K562 (cell line): ENCODE measurements around the gene NPR1. TPM values are rescaled to one million over a fixed set of nuclear protein-coding genes. Genes with fewer than 3 reads are reported as not detected.

Source experiments
- ATAC-seq: fragments of 200-7000 bp; cut with Tn5 transposase; 3 replicates; pipeline ENCODE4 v1.9.1; 2020; ENCODE audit warnings: moderate library complexity
- BruUV-seq: library from RNA; stranded (reverse); fragments of 400-500 nt; replicated peaks from 2 replicates; lab custom pipeline; 2021; lab: Mats Ljungman, UMichigan
- CTCF ChIA-PET: fragments of 300-600 bp; formaldehyde crosslinking; extraction: SDS; loops from one replicate; lab custom pipeline; 2021; ENCODE audit warnings: low intra/inter-chr PET ratio; lab: Yijun Ruan, JAX
- POLR2A ChIA-PET: fragments of 300-600, 350-650 bp; sonication (Branson Sonifier 250); formaldehyde crosslinking; extraction: SDS; loops from one replicate; lab custom pipeline; 2021; ENCODE audit warnings: antibody characterized with exemption, inconsistent platforms; lab: Yijun Ruan, JAX
- DNase-seq, 4 experiments: peaks; one replicate each; pipeline versions ENCODE4 v3.0.0 to v3.0.0-alpha.2; 2011 to 2018; ENCODE audit warnings: low spot score in 3 of 4, mixed read lengths in 3 of 4; ENCODE audit errors: extremely low read depth in 1 of 4
- FAIRE-seq: peaks from 2 replicates; lab custom pipeline; 2011; peaks lifted over from hg19 to GRCh38; lab: Jason Lieb, UNC
- H2AFZ ChIP-seq: 2 replicates; pipeline ENCODE4 v1.6.0; 2011; ENCODE audit warnings: low read depth, low read length, control low read depth, inconsistent platforms
- H3K27ac ChIP-seq: fragments of 200-600 bp; 3 replicates; pipeline ENCODE4 v1.8.0; 2011; ENCODE audit warnings: low read depth, mild to moderate bottlenecking, control low read depth, inconsistent platforms, low read length, moderate library complexity, mixed read lengths; ENCODE audit errors: extremely low read depth
- H3K27me3 ChIP-seq, 2 experiments: fragments of 300-600 bp in 1 of 2; 2 replicates in 1 of 2; 3 replicates in 1 of 2; pipeline versions ENCODE4 v1.6.0 to v1.8.0; 2011; ENCODE audit warnings: inconsistent platforms in 2 of 2, low read length in 2 of 2, mild to moderate bottlenecking in 1 of 2, mixed read lengths in 1 of 2, moderate library complexity in 1 of 2; ENCODE audit not compliant: control insufficient read depth in 2 of 2, insufficient read depth in 2 of 2
- H3K36me3 ChIP-seq: fragments of 300-600 bp; 3 replicates; pipeline ENCODE4 v1.8.0; 2011; ENCODE audit warnings: mild to moderate bottlenecking, low read length, inconsistent platforms; ENCODE audit not compliant: control insufficient read depth, insufficient read depth
- H3K4me1 ChIP-seq, 2 experiments: fragments of 200-600 bp in 1 of 2; replicated peaks in 1 of 2; 2 replicates in 1 of 2; 3 replicates in 1 of 2; pipeline versions ENCODE4 v1.5.1 to v1.8.0; 2011; ENCODE audit warnings: inconsistent platforms in 2 of 2, low read length in 2 of 2, mild to moderate bottlenecking in 1 of 2, mixed read lengths in 1 of 2, moderate library complexity in 1 of 2; ENCODE audit not compliant: control insufficient read depth in 2 of 2, insufficient read depth in 2 of 2
- H3K4me2 ChIP-seq: 2 replicates; pipeline ENCODE4 v1.6.1; 2011; ENCODE audit warnings: low read length, control low read depth, inconsistent platforms, mixed read lengths; ENCODE audit not compliant: insufficient read depth
- H3K4me3 ChIP-seq: fragments of 200-600 bp; sonication (generic), shearing (Covaris generic); 2 replicates; pipeline ENCODE4 v1.5.1; 2016; ENCODE audit warnings: control low read depth, inconsistent platforms
- H3K79me2 ChIP-seq: fragments of 200-600 bp; 3 replicates; pipeline ENCODE4 v1.8.0; 2011; ENCODE audit warnings: low read length, inconsistent platforms; ENCODE audit not compliant: control insufficient read depth, insufficient read depth
- H3K9ac ChIP-seq, 2 experiments: 2 replicates each; pipeline versions ENCODE4 v1.6.0 to v1.6.1; 2011; ENCODE audit warnings: low read depth in 2 of 2, low read length in 2 of 2, control low read depth in 1 of 2, inconsistent platforms in 1 of 2, mild to moderate bottlenecking in 1 of 2, mixed read lengths in 1 of 2; ENCODE audit not compliant: insufficient read depth in 1 of 2
- H3K9me1 ChIP-seq: one replicate; pipeline ENCODE4 v1.6.0; 2011; ENCODE audit warnings: inconsistent platforms, mild to moderate bottlenecking, low read length, moderate library complexity; ENCODE audit not compliant: control insufficient read depth, insufficient read depth
- H3K9me3 ChIP-seq: replicated peaks from 2 replicates; pipeline ENCODE4 v1.5.1; 2011; ENCODE audit warnings: low read depth, low read length, inconsistent platforms; ENCODE audit not compliant: control insufficient read depth, insufficient read depth
- H4K20me1 ChIP-seq: replicated peaks from 2 replicates; pipeline ENCODE4 v1.6.1; 2011; ENCODE audit warnings: low read length, inconsistent platforms, mixed read lengths; ENCODE audit not compliant: control insufficient read depth, insufficient read depth
- FOSL1 ChIP-seq: fragments of 200-800 bp; sonication (Bioruptor generic); conservative IDR thresholded peaks from 2 replicates; pipeline ENCODE4 v1.6.1; 2016; ENCODE audit warnings: missing genetic modification characterization, missing compliant biosample characterization
- WGBS: fragments of 100-300 bp; shearing (Covaris generic); methylation state at CpG from one replicate; pipeline ENCODE4 v1.1.6; 2016; ENCODE audit warnings: low coverage, mixed read lengths; ENCODE audit not compliant: insufficient coverage; ENCODE audit errors: missing lambda C conversion rate; 5-methylcytosine and 5-hydroxymethylcytosine counted together
- in situ Hi-C: fragments of 300-500 bp; cut with MboI; formaldehyde crosslinking; loops from 4 replicates; pipeline ENCODE4 v1.15.0; 2018; ENCODE audit warnings: inconsistent platforms, mixed read lengths
- intact Hi-C: fragments of 100-400 bp; cut with micrococcal nuclease; formaldehyde crosslinking; loops from 2 replicates; pipeline ENCODE4 v1.14.2; 2022
- microRNA-seq: library from miRNA; unstranded; fragments of <30 nt; microRNA quantifications from one replicate; pipeline ENCODE4, GENCODE V29; 2018; ENCODE audit warnings: borderline microRNAs expressed
- polyA plus RNA-seq, 8 experiments: library from polyadenylated mRNA; depleted of rRNA in 4 of 8; stranded (reverse) in 5 of 8; unstranded in 3 of 8; fragments of >200 nt; fragmentation: Nextera tagmentation in 2 of 8; fragmentation: Illumina TruSeq in 1 of 8; extraction: Ambion mirVana in 2 of 8; extraction: Trizol in 1 of 8; gene quantifications; 2 replicates each; pipeline versions ENCODE4 v1.2.1 to v1.2.3, GENCODE V29; 2011 to 2014; ENCODE audit warnings: inconsistent platforms in 1 of 8, missing spikeins in 1 of 8
- small RNA-seq: library from RNA; depleted of rRNA; stranded (forward); fragments of <200 nt; gene quantifications from one replicate; pipeline ENCODE3, GENCODE V24; 2014
- total RNA-seq, 7 experiments: library from RNA; depleted of rRNA in 6 of 7; stranded (reverse); fragments of >200 nt in 6 of 7; fragmentation: Illumina TruSeq in 2 of 7; extraction: Trizol in 2 of 7; gene quantifications; 2 replicates each; pipeline versions ENCODE4 v1.2.1 to v1.2.3, GENCODE V29; 2011 to 2021; ENCODE audit warnings: low replicate concordance in 1 of 7
- TF ChIP-seq, protein P1 (sequence below), 2 experiments: fragments of 450-650 bp in 1 of 2; sonication (generic) in 1 of 2; formaldehyde crosslinking in 1 of 2; IDR thresholded peaks in 1 of 2; conservative IDR thresholded peaks in 1 of 2; 2 replicates each; pipeline versions ENCODE4 v1.6.1 to v1.8.1; 2016 to 2023; ENCODE audit warnings: mild to moderate bottlenecking in 2 of 2, moderate library complexity in 2 of 2, inconsistent platforms in 1 of 2, missing genetic modification reagents in 1 of 2
- TF ChIP-seq, protein P2 (sequence below): sonication (generic); formaldehyde crosslinking; IDR thresholded peaks from 2 replicates; pipeline ENCODE4 v1.8.0; 2022; ENCODE audit warnings: missing genetic modification reagents, mild to moderate bottlenecking, moderate library complexity, borderline replicate concordance

Gene NPR1
- total and polyA plus RNA-seq, 9 of the 15 experiments (the other 6 are each of a cell fraction or from before 2014, with no cell fraction given): 0.05 to 0.16 (median 0.06) TPM; not detected in 6

DNA sequence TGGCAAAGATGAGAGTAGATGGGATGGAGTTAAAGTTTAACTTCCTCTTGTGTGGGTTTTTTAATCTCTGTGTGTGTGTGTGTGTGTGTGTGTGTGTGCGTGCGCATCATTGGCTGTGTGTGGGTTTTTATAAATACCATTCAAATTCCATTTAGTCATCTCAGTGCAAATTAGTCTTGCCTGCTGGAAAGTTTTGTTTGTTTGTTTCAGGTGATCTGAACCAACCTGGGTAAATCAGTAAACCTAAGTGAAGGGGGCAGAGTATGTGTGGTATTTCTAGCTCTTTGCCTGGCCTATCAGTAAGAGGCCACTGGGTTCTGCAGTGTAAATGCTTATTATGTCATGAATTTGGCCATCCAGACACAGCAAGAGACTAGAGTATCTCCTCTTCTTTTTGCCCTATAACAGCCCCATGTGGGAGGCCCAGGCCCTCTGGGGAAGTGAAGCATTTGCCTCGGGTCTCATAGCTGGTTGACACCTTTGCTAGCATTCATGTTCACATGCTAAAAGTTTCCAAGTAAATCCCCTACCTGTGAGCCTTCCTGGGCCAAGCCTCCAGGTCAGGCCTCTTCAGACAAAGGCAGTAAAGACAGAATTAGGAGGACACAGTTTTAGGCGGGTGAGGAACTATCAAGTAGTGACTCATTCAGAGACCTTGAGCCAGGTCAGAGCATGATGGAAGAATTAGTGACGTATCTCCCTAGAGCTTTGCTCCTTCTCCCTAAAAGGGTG lies 64.1 kb downstream of the NPR1 start:
- FAIRE-seq (no peak), DNase-seq (no peak), ATAC-seq (no peak)
- intact Hi-C loops: no loop called here
- no peak overlapping the region for H2AFZ ChIP-seq
- H3K79me2 ChIP-seq: no peaks in the 10 kb centered on the region
- no peaks in the 10 kb centered on the region for H4K20me1 ChIP-seq
- H3K36me3 ChIP-seq: peaks cover 57% of the 10 kb centered on the region
- H3K27ac ChIP-seq: no peak overlapping the region
- ChIA-PET CTCF (no interaction called here), POLR2A (interaction anchor here (0.5 to 1.1 kb wide), 5 partner anchors 8 to 140 kb away, joined by 3 read pairs; no protein-coding TSS in a partner anchor)
- no peak overlapping the region for H3K9ac ChIP-seq
- H3K27me3 ChIP-seq: no peaks in the 10 kb centered on the region
- in situ Hi-C loops: no loop called here
- no peak overlapping the region for H3K4me2 ChIP-seq
- TF ChIP-seq, protein P1, sequence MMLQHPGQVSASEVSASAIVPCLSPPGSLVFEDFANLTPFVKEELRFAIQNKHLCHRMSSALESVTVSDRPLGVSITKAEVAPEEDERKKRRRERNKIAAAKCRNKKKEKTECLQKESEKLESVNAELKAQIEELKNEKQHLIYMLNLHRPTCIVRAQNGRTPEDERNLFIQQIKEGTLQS (IDR thresholded peaks at IDR 0.05): 0 out of 2 replicates have a peak, but pooled peaks have one; percentile 10
- TF ChIP-seq, protein P1 (CRISPR knock-in tag; conservative IDR thresholded peaks at IDR 0.05): no peak
- TF ChIP-seq, protein P2, sequence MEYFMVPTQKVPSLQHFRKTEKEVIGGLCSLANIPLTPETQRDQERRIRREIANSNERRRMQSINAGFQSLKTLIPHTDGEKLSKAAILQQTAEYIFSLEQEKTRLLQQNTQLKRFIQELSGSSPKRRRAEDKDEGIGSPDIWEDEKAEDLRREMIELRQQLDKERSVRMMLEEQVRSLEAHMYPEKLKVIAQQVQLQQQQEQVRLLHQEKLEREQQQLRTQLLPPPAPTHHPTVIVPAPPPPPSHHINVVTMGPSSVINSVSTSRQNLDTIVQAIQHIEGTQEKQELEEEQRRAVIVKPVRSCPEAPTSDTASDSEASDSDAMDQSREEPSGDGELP: no peak
- TF ChIP-seq FOSL1 (tag): peak; percentile 36; the same call in 1 of the 2 replicates
- BruUV-seq: no TSS peak
- H3K4me3 ChIP-seq: no peak overlapping the region
- no peaks in the 10 kb centered on the region for H3K9me3 ChIP-seq
- H3K4me1 ChIP-seq: no peaks in the 10 kb centered on the region; a peak in 1 of 5 replicates
- no peaks in the 10 kb centered on the region for H3K9me1 ChIP-seq
- WGBS: 54% methylated on average over 5 of the region's 5 CpGs

Small RNAs within 50 kb of the gene (microRNA-seq; reads per million reads assigned to microRNA genes)
- not detected for gene MIR8083

Small RNAs within 50 kb of the gene (small RNA-seq; reads per million reads assigned to genes)
- gene MIR8083: not detected
- gene RF00019: not detected
- not detected for gene RN7SL372P

Other genes starting within 250 kb of the NPR1 start
Only the 7 nearest of the 16 such genes appear.
- 0.41 TPM in 1 of 2 replicates, not detected in the other for gene S100A14, start 62.4 kb upstream of the NPR1 start, total RNA-seq (2014; rRNA removed)
- 0.15 TPM in 1 of 2 replicates, not detected in the other for gene S100A14, start 62.4 kb upstream of the NPR1 start, total RNA-seq (2014; rRNA removed; fragmentation: Illumina TruSeq; extraction: Trizol)
- not detected in 2 replicates for gene S100A14, start 62.4 kb upstream of the NPR1 start, total RNA-seq (2015; rRNA removed; fragmentation: Illumina TruSeq; extraction: Trizol)
- gene S100A14, start 62.4 kb upstream of the NPR1 start, total RNA-seq (2021): 0.24 and 0.25 TPM in 2 replicates
- 0.24 TPM in 1 of 2 replicates, not detected in the other for gene S100A14, start 62.4 kb upstream of the NPR1 start, polyA plus RNA-seq (2011; rRNA removed)
- 0.52 TPM in 1 of 2 replicates, not detected in the other for gene S100A14, start 62.4 kb upstream of the NPR1 start, polyA plus RNA-seq (2014; fragmentation: Illumina TruSeq; extraction: Trizol)
- gene S100A14, start 62.4 kb upstream of the NPR1 start, polyA plus RNA-seq (2014; fragmentation: Nextera tagmentation; extraction: Ambion mirVana): under 1 TPM in 1 of 2 experiments, not detected in 1; 0.10 TPM
- 0.59 and 0.64 TPM in 2 replicates for gene S100A14, start 62.4 kb upstream of the NPR1 start, polyA plus RNA-seq (2014; rRNA removed)
- gene S100A13, start 51.2 kb upstream of the NPR1 start, total RNA-seq (2014; rRNA removed): 48.8 and 58.0 TPM in 2 replicates
- 45.6 and 53.8 TPM in 2 replicates for gene S100A13, start 51.2 kb upstream of the NPR1 start, total RNA-seq (2014; rRNA removed; fragmentation: Illumina TruSeq; extraction: Trizol)
- gene S100A13, start 51.2 kb upstream of the NPR1 start, total RNA-seq (2015; rRNA removed; fragmentation: Illumina TruSeq; extraction: Trizol): 46.5 and 49.2 TPM in 2 replicates
- 41.9 and 43.3 TPM in 2 replicates for gene S100A13, start 51.2 kb upstream of the NPR1 start, total RNA-seq (2021)
- gene S100A13, start 51.2 kb upstream of the NPR1 start, polyA plus RNA-seq (2011; rRNA removed): 82.1 and 112 TPM in 2 replicates
- gene S100A13, start 51.2 kb upstream of the NPR1 start, polyA plus RNA-seq (2014; fragmentation: Illumina TruSeq; extraction: Trizol): 46.5 and 51.4 TPM in 2 replicates
- 100 to 1,000 TPM; 128 to 129 TPM for gene S100A13, start 51.2 kb upstream of the NPR1 start, polyA plus RNA-seq (2014; fragmentation: Nextera tagmentation; extraction: Ambion mirVana)
- 101 and 114 TPM in 2 replicates for gene S100A13, start 51.2 kb upstream of the NPR1 start, polyA plus RNA-seq (2014; rRNA removed)
- gene S100A1, start 50.3 kb upstream of the NPR1 start, total RNA-seq (2014; rRNA removed): 16.1 and 22.4 TPM in 2 replicates
- gene S100A1, start 50.3 kb upstream of the NPR1 start, total RNA-seq (2014; rRNA removed; fragmentation: Illumina TruSeq; extraction: Trizol): 4.6 and 5.7 TPM in 2 replicates
- 7.9 TPM in 2 replicates for gene S100A1, start 50.3 kb upstream of the NPR1 start, total RNA-seq (2015; rRNA removed; fragmentation: Illumina TruSeq; extraction: Trizol)
- gene S100A1, start 50.3 kb upstream of the NPR1 start, total RNA-seq (2021): 12.7 and 14.1 TPM in 2 replicates
- gene S100A1, start 50.3 kb upstream of the NPR1 start, polyA plus RNA-seq (2011; rRNA removed): 27.3 and 30.1 TPM in 2 replicates
- gene S100A1, start 50.3 kb upstream of the NPR1 start, polyA plus RNA-seq (2014; fragmentation: Illumina TruSeq; extraction: Trizol): 14.4 and 15.0 TPM in 2 replicates
- gene S100A1, start 50.3 kb upstream of the NPR1 start, polyA plus RNA-seq (2014; fragmentation: Nextera tagmentation; extraction: Ambion mirVana): under 1 TPM; 0.44 to 0.53 TPM
- gene S100A1, start 50.3 kb upstream of the NPR1 start, polyA plus RNA-seq (2014; rRNA removed): 24.4 and 27.1 TPM in 2 replicates
- 60.8 and 75.6 TPM in 2 replicates for gene CHTOP, start 44.6 kb upstream of the NPR1 start, total RNA-seq (2014; rRNA removed)
- gene CHTOP, start 44.6 kb upstream of the NPR1 start, total RNA-seq (2014; rRNA removed; fragmentation: Illumina TruSeq; extraction: Trizol): 53.0 and 54.8 TPM in 2 replicates
- 57.2 and 60.4 TPM in 2 replicates for gene CHTOP, start 44.6 kb upstream of the NPR1 start, total RNA-seq (2015; rRNA removed; fragmentation: Illumina TruSeq; extraction: Trizol)
- 79.2 and 79.6 TPM in 2 replicates for gene CHTOP, start 44.6 kb upstream of the NPR1 start, total RNA-seq (2021)
- gene CHTOP, start 44.6 kb upstream of the NPR1 start, polyA plus RNA-seq (2011; rRNA removed): 82.7 and 91.8 TPM in 2 replicates
- gene CHTOP, start 44.6 kb upstream of the NPR1 start, polyA plus RNA-seq (2014; fragmentation: Illumina TruSeq; extraction: Trizol): 68.2 and 68.3 TPM in 2 replicates
- gene CHTOP, start 44.6 kb upstream of the NPR1 start, polyA plus RNA-seq (2014; fragmentation: Nextera tagmentation; extraction: Ambion mirVana): 10 to 100 TPM; 10.2 to 10.3 TPM
- gene CHTOP, start 44.6 kb upstream of the NPR1 start, polyA plus RNA-seq (2014; rRNA removed): 87.8 and 94.0 TPM in 2 replicates
- gene SNAPIN, start 20.0 kb upstream of the NPR1 start, total RNA-seq (2014; rRNA removed): 36.0 and 36.7 TPM in 2 replicates
- 26.5 and 27.8 TPM in 2 replicates for gene SNAPIN, start 20.0 kb upstream of the NPR1 start, total RNA-seq (2014; rRNA removed; fragmentation: Illumina TruSeq; extraction: Trizol)
- gene SNAPIN, start 20.0 kb upstream of the NPR1 start, total RNA-seq (2015; rRNA removed; fragmentation: Illumina TruSeq; extraction: Trizol): 31.3 and 32.3 TPM in 2 replicates
- 24.6 and 26.6 TPM in 2 replicates for gene SNAPIN, start 20.0 kb upstream of the NPR1 start, total RNA-seq (2021)
- 32.8 and 36.8 TPM in 2 replicates for gene SNAPIN, start 20.0 kb upstream of the NPR1 start, polyA plus RNA-seq (2011; rRNA removed)
- 33.5 and 42.4 TPM in 2 replicates for gene SNAPIN, start 20.0 kb upstream of the NPR1 start, polyA plus RNA-seq (2014; fragmentation: Illumina TruSeq; extraction: Trizol)
- 10 to 100 TPM; 11.2 to 15.8 TPM for gene SNAPIN, start 20.0 kb upstream of the NPR1 start, polyA plus RNA-seq (2014; fragmentation: Nextera tagmentation; extraction: Ambion mirVana)
- 42.4 and 43.9 TPM in 2 replicates for gene SNAPIN, start 20.0 kb upstream of the NPR1 start, polyA plus RNA-seq (2014; rRNA removed)
- gene ILF2, start 7.7 kb upstream of the NPR1 start, total RNA-seq (2014; rRNA removed): 282 and 331 TPM in 2 replicates
- 474 and 498 TPM in 2 replicates for gene ILF2, start 7.7 kb upstream of the NPR1 start, total RNA-seq (2014; rRNA removed; fragmentation: Illumina TruSeq; extraction: Trizol)
- 482 and 491 TPM in 2 replicates for gene ILF2, start 7.7 kb upstream of the NPR1 start, total RNA-seq (2015; rRNA removed; fragmentation: Illumina TruSeq; extraction: Trizol)
- 313 and 315 TPM in 2 replicates for gene ILF2, start 7.7 kb upstream of the NPR1 start, total RNA-seq (2021)
- gene ILF2, start 7.7 kb upstream of the NPR1 start, polyA plus RNA-seq (2011; rRNA removed): 632 and 726 TPM in 2 replicates
- 544 and 664 TPM in 2 replicates for gene ILF2, start 7.7 kb upstream of the NPR1 start, polyA plus RNA-seq (2014; fragmentation: Illumina TruSeq; extraction: Trizol)
- gene ILF2, start 7.7 kb upstream of the NPR1 start, polyA plus RNA-seq (2014; fragmentation: Nextera tagmentation; extraction: Ambion mirVana): 100 to 1,000 TPM; 459 to 642 TPM
- gene ILF2, start 7.7 kb upstream of the NPR1 start, polyA plus RNA-seq (2014; rRNA removed): 305 and 356 TPM in 2 replicates
- 11.4 and 15.5 TPM in 2 replicates for gene INTS3, start 49.4 kb downstream of the NPR1 start, total RNA-seq (2014; rRNA removed)
- 12.2 and 14.3 TPM in 2 replicates for gene INTS3, start 49.4 kb downstream of the NPR1 start, total RNA-seq (2014; rRNA removed; fragmentation: Illumina TruSeq; extraction: Trizol)
- 14.9 and 15.6 TPM in 2 replicates for gene INTS3, start 49.4 kb downstream of the NPR1 start, total RNA-seq (2015; rRNA removed; fragmentation: Illumina TruSeq; extraction: Trizol)
- 23.6 and 24.1 TPM in 2 replicates for gene INTS3, start 49.4 kb downstream of the NPR1 start, total RNA-seq (2021)
- 16.6 and 35.4 TPM in 2 replicates for gene INTS3, start 49.4 kb downstream of the NPR1 start, polyA plus RNA-seq (2011; rRNA removed)
- gene INTS3, start 49.4 kb downstream of the NPR1 start, polyA plus RNA-seq (2014; fragmentation: Illumina TruSeq; extraction: Trizol): 17.2 and 20.4 TPM in 2 replicates
- 1 to 10 TPM; 6.3 to 7.8 TPM for gene INTS3, start 49.4 kb downstream of the NPR1 start, polyA plus RNA-seq (2014; fragmentation: Nextera tagmentation; extraction: Ambion mirVana)
- 13.2 and 15.3 TPM in 2 replicates for gene INTS3, start 49.4 kb downstream of the NPR1 start, polyA plus RNA-seq (2014; rRNA removed)